ENCODE measurements around the gene SELENBP1.

DNA sequence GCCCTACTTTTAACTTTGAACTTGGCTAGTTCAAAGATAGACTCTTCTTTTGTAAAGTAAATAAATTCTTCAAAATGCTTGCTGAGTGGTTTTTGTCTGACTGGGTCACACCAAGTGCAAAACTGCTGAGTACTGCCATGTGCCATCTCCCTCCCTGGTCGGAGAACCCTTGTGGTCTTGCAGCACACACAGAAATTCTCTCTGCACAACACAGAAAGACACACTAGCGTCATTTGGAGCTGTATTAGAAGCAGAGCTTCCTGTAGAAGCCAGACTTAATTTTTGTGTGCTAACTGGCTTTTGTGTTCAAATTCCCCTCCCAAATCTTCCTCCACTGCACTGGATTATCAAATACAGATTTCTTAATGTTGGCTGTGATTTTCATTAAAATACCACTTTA, 29.4 kb upstream of the SELENBP1 start:
- TF ChIP-seq TAF1 (IDR thresholded peaks at IDR 0.05; ENCODE audit: borderline replicate concordance, low read depth, low read length) (no peak), POLR2A (IDR thresholded peaks at IDR 0.05; ENCODE audit: low read depth, low read length) (no peak)
